CD4-positive, alpha-beta T cell treated with Interleukin-2 at 100 ng/mL for 4 hours (primary cell): ENCODE results near the gene HS6ST1.

ENCODE experiments used
- DNase-seq: peaks from one replicate; pipeline ENCODE4 v3.0.0-alpha.2; 2020; ENCODE audit warnings: low spot score

HS6ST1 gene

DNA sequence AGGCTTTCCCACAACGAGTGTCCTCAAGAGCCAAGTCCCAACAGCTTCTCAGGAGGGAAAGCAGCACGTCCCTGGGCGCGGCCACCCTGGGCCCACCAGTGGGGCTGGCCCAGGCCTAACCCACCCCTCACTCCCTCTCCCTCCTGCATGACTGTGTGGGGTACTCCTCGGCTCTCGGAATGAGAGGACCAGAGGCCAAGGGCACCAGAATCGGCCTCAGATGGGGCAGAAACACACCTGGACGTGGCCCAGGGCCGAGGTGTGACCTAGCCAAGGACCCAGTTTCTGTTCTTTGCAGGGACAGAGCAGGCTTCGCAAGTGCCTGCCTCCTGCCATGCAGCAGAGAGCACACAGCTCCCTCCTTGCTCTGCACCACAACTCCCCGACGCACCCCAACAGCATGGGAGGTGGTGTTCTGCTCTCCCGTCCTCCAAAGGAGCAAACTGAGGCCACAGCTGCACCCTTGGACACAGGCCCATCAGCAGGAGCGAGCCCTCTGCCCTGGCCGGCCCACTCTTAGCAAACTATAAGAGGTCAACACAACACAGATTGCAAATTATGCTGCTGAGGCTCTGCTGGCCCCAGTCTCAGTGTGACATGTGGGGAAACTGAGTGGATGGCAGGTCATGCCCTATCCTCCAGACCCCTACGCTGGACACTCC, 19.7 kb downstream of the HS6ST1 start:
- no peak for DNase-seq

DNA sequence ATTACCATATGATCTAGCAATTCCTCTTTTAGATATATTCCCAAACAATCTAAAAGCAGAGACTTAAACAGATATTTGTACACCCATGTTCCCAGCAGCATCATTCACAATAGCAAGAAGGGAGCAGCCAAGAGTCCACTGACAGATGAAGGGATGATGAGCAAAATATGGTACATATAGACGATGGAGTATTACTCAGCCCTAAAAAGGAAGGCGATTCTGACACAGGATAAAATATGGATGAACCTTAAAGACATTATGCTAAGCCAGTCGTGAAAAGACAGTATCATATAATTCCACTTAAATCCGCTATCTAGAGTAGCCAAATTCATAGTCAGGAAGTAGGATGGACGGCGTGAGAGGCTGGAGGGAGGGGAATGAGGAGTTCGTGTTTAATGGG, 20.4 kb downstream of the HS6ST1 start:
- no peak for DNase-seq

DNA sequence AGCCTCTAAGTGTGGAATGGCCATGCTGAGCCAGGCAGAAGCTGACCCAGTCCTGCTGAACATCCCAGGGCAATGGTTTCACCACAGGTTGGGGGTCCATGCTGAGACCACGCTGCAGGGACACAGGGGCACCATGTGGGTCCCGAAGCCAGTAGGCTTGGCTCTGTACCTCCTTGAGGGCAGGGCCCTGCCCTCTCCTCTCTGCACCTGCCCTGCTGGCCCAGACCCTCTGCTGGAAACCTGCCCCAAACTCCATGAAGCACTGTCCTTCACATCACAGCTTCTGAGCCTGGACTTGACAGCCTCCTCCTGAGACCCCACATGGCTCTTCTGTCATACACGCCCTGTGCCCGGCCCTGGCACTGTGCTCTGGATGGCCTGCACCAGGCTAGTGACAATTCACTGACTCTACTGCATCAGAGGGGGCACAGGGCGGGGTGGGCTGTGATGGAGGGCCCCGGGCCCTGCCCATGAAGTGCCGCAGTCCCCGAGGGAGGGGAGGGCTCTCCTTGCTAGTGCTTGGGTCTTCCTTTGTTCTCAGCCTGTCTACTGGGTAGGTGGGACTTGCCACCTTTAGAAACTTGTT, 24.7 kb downstream of the HS6ST1 start:
- no peak for DNase-seq

DNA sequence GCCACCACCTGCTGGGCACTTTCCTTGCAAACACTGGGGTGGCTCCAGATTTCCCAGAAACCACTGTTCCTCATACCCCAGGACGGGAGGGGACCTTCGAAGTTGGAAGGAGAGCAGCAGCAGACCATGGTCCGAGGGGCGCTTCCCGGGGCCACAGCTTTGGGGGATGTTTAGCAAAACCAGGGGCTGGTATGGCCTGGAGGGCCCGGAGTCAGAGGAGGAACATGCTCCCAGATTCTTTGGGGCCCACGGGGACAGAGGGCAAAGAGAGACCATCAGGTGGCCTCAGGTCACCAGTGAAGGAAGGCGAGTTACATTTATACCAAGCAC, 25.3 kb downstream of the HS6ST1 start:
- no peak for DNase-seq

DNA sequence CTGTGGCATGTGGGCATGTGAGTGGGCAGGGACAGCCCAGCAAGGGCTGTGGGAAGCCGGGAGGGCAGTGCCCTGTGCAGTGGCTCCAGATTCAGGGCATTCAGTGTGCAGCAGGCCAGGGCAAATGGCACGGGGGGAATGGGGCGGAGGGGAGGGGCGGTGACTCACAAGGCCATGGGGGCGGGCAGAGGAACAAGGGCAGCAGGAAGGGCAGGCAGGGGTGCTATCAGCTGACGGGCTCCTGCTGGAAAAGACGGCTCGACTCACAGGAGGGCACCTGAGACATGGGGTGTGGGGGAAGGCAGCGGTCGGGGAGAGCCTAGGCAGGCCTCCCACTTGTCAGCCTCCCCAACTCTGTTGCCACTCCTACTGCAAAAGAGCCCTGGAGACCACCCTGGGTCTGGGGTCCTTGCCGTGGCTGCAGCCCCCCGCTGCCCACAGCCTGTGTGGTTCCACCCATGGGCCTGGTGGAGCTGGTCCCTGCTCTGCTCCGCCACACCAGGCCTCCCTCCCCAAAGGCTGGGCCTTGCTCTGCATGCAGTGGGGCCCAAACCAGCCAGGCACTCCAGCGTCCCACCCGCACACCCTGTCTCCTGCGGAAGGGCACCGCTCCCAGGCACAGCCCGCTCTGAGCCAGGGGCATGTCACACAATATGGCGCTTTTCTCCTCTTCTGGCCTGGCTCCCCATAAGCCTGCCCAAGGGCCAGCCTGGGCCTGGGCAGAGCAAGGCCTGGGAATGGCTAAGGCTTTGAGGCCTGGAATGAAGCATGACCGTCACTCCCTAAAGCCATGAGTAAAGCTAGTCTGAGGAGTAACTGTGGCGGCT, 25.9 kb downstream of the HS6ST1 start:
- no peak for DNase-seq

DNA sequence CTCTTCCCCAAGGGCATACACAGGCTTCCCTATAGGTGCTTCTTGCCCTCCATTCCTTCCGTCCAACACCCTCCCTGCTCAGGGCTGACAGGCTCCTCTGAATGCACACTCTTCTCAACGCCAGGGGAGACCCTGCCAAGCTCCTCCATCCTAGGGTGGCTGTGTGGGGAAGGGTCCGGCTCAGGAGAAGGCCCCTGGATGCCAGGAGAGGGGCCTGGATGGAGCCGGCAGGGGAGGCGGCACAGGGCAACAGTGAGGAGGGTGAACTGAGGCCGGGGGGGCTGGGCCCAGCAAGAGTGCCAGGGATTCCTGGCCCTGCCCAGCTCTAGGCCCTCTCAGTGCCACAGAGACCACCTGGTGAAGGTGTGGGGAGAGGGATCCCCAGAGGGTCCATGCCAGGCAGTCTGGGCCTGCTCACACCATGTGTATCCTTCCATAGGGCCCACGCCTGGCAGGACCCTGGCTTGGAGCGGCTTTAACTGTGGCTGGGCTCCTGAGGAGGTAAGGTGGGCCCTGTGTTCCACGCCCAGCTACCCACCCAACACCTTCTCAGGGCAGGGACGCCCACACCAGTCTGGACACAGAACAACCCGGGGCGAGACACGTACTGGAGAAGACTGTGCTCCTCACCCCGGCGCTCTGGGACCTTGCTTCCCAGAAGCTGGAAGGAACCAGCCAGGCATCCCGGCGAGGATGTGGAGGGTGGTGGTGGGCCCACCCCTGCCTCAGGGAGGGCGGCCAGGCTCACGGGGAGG, 26.6 kb downstream of the HS6ST1 start:
- DNase-seq: no peak

DNA sequence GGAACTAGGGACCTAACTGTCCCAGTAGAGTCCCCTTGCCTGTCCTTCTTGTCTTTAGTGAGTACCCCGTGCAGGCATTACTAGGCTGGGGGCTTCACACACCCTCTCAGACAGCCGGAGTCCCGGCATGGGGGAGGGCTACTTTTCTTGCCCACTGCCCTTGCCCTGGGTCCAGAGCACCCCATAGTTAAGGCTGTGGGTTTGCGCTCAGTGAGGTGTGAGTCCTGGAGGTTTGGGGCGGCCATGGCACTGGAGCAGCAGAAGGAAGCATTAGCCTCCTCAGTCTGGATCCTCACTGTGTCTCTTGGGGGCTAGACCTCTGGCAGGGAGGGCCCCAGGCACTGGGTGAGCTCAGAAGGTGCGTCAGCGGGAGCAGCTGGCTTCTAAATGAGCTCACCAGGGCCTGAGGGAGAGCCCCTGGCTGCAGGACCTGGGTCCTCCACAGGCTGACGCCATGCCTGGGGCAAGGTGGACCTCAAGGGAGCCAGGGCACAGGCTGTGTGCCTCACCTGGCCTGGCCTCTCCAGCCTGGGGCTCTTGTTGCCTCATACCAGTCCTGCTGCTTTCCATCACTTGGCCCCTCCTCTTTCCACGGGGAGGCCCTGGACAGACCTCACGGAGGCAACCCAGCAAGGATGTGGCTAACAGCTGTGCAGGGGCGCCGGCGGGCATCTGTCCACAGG, 27.4 kb downstream of the HS6ST1 start:
- no peak for DNase-seq

DNA sequence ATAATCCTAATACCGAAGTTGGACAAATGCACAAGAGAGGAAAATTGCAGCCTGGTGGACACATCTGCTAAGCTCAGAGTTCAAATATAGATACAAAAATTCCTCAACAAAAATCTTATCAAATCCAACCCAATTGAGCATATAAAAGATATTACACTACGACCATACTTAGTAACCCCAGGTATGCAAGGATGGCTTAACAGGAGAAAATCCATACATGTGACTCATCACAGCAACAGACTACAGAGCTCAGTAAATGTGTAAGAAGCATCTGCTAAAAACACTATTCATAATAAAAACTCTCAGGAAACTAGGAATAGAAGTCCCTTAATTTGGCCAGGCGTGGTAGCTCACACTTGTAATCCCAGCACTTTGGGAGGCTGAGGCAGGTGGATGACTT, 28.3 kb downstream of the HS6ST1 start:
- DNase-seq: no peak

DNA sequence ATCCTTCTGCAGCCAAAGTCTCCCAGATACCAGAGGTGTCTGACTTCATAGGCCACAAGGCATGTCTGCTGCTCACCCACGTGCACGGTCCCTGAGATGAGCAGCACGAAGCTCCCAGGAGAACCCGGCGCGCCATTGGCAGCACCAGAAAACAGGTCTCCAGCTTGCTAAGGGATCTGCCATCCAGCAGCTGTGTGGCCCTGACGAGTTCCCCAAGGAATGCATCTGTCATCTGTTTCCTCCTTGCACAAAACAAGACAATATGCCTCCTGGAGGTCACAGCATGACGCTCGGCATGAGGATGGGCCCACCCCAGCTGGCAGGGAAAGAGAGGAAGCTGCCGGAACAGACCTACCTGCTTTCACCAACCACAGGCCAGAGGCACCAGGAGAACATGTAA, 29.2 kb downstream of the HS6ST1 start:
- DNase-seq: no peak

DNA sequence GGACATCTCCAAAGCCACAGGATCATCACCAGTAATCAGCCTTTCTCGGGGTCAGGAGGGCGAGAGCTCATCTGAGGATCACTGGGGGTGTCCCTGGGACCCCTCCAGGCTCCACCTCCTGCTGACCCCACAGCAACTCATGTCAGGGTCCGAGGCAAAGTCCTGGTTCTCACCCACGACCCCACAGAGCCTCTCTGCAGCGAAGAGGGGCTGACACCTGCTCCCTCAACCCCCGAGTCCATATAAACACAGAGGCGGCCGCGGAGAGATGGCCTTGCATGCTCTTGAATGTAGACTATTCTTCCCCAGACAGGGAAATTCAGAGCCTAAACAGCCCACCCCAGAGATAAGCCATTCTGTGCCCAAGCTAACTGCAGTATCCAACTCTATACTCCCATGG, 29.9 kb downstream of the HS6ST1 start:
- DNase-seq: no peak

DNA sequence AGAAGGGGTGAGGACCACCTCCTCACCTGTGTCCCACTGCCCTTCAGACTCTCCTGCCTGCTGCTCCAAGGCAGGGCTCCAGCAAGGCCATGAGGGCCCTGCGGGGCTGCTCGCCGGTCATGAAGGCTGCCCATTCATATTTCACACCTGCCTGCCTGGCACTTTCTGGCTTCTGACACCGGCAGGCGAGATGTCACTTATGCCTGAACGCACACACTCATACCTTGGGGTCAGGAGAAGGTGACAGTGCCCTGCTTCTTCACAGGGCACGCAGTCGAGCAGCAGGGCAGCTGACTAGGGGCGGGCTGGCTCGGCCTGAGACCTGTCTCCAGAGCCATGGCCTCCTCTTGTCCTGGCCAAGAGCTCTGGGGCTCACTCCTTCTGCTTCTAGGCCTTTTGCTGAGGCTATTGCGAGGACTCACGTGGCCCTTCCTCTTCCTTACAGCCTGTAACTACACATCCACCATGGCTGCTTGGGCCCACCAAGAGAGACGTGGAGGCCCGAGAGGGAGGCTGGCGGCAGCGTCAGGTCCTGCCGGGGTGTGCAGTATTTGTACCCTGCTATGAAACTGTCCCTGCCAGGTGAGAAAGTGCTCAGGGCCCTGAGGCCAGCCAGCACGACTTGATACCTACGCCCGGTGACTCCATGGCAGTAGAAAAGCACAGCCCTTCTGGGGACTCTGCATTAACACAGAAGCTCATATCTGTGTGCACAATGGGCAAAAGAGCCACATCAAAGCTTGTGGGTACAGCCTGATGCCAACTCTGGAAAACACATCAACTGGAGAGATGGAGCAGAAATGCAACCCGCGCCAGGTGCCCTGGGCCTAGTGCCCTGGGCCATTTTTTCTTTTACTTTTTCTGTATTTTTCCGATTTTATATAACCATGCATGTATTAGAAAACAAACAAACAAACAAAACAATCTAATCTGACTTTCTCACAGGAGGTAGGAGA, 30.6 kb downstream of the HS6ST1 start:
- no peak for DNase-seq

DNA sequence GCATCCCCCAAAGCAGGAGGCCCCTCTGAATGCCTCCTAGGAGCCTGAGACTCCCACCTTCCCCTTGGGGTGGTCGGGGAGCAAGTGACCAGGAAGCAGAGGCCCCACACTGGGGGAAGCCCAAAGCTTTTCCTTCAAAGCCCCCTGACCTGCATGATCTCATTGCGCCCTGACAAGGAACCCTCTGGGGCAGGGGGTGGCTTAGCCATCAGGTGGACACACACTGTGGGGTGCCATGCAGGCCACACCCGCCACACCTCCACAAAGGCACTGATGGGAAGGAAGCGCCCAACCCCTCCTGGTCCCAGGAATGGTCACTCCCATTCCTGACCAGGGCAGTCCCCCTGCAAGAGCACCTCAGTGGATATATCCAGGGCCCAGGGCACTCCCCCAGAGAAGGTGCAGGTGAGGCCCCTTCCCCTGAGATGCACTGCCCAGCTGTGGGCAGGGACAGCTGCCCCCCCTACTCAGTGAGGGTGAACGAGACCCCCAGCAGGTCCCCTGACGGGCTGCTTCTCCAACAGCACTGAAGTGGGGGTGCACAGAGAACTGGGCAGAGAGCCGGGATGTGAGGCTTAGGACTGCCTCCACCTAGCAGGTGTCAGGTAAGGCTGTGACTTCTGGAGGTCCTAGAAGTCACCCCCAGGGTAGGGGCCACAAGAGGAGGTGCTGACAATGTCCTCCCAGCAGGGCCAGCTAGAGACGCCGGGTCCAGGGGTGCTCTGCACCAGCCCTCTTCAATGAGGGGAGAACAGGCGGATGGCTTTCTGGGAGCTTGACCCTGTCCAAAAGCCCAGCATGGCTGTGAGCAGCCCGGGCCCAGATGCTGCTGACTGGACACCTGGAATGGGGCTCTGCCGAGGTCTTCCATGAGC, 31.5 kb downstream of the HS6ST1 start:
- DNase-seq: no peak

DNA sequence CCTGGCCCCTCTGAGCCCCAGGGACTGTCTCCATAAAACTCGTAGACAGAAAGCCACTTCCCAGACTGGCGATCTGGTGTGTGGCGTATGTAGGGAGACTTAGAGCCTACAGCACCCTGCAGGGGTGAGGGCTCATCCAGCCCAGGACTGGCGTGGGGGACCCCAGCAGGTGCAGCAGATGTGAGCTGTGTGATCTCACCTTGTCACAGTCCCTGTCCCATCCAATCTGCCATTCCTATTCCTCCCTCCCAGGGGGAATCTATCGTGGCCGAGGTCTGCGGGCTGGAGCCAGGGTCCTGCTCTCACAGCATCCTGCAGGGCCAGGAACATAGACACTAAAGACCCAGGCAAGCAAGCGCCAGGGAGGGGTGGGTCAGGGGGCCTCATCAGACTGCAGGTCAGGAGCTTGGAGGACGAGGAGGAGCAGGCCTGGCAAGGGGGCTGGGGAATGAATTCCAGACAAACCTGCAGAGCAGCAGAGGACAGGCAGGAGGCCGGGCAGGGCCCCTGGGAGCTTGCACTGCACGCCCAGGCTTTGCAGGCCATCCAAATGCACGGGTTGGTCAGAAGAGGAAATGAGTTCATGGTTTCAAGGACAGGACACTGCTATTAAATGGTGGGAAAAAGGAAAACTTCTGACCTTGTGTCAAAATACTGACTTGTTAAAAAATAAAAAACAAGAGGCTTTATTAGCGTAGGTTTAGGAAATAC, 32.5 kb downstream of the HS6ST1 start:
- no peak for DNase-seq

DNA sequence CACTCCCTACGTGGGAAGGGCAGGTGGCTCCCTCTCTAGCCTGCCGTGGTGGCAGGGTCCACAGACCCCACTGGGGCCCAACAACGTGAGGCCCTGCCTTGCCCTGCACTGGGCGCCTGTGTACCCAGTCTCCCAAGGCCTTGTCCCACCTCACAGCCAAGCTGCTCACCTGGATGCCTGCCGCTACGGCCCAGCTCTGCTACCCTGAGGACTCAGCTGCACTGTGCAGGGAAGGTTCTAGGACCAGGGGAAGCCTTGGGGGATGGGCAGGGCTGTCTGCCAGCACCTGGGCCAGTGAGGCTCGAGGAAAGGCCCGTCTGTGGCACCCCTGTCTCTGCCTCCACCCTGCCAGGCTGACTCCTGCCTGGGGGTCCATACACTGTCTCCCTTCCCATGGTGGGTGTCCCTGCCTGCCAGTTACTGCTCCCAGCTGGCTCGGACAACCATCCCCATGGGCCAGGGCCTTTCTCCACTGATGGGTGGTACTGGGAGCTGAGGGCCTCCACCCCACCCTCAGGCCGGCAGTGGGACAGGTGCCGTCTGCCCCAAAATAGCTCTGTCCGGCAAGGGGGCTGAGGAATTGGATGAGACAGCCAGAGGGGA, 33.2 kb downstream of the HS6ST1 start:
- no peak for DNase-seq

DNA sequence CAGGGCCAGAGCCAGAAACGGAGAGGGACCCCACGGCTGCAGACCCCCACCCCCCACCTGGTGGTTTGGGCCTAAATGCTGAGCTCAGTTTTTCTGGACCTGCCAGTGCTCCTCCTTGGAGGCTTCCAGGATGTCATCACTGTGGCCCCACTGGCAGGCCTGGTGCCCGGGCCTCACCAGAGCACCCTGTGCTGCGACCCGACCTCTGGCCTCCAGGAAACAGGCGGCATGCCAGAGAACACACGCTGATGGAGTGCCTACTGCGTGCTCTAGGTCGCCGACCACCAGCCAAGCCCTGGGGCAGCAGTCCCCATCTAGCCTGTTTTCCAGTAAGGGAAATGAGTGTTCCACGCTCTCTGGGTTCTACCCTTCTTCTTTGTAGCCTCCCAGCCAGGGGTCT, 33.8 kb downstream of the HS6ST1 start:
- DNase-seq: no peak

DNA sequence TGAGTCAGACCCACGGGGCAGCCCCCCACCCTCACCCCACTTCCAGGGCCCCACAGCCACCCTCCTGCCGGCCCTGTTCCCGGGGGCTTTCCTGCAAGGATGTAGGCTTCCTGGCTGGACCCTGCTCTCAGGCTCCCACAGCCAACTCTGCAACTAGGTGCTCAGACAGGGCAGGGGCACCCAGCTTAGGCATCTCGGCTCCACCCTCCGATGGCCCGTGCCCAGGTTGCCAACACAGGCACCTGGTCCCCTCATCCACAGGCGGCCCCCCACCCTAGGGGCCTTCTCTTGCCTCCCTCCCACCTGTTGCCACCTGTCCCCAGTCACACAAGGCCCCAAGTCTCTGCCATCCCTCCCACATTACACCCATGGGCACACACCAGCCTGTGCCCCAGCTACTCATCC, 34.6 kb downstream of the HS6ST1 start:
- DNase-seq: no peak

DNA sequence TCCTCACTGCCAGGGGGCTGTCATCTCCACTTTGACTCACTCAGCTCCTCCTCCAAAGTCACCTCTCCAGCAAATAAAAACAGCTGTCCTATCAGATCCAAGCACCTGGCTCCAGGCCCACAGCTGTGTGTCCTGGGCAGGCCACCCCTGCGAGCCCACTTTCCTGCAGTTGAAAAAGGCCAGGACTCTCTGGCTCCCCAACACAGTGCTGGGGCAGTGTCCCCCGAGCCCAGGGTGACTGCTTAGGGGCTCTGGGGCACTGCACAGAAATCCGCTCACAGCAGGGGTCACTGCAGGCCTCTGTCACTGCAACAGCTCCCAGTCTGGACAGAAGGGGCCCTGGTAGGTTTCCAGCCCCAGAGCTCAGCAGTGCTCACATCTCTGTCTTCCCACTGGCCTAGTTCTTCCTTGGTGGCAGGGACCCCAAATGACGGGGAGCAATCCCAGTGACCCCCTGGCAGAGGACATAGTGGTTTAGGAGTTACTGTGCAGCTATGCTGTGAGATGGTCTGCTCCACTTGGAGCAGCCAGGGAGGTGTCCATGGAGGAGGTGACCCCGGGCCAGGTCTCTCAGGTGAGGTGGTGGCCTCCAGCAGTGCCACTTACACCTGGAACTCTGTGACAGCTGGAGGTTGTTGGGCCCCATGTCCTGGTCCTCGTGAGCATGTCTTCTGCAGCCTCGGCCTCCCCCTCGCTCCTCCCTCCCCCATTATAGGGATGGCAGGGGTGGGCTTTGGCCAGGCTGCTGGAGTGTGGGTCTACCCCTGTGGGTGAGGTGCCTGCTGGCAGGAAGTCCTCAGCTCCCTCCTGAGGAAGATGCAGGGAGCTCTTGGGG, 35.5 kb downstream of the HS6ST1 start:
- no peak for DNase-seq
